ENCODE measurements around the gene PCTP. TPM values are rescaled to one million over a fixed set of nuclear protein-coding genes. Genes with fewer than 3 reads are reported as not detected.

The PCTP gene
- total RNA-seq, 1 experiment from 2014 or later: 17.3 TPM

DNA sequence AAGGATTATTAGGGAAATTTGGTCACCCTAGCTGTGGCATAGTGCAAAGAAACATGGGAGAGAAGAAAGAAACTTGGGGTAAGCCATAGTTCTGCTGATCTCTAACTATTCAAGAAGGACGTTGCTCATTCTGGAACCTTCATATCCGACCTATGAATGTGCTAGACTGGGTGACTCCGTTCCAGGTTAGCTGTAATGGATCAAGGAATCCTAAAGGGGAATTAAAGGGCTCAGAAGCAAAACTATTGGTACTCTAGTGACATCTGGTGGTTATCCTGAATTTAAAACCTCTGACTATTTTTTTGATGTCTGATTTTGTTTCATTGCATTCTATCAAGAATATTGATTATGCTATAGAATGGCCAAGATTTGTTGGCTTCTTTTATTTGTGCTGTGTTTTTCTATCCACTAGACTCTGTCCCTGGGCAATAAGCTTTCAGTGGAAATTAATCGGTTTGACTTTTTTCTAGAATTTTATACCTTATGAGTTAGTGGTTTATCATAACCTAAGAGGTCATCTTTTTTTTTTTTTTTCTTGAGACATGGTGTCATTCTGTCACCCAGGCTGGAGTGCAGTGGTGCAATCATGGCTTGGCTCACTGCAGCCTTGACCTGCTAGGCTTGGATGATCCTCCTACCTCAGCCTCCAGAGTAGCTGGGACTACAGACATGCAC lies 19.5 kb downstream of the PCTP start:
- intact Hi-C loops (cut with micrococcal nuclease; ENCODE audit: unreplicated experiment): loop anchor here (1.0 to 5.0 kb wide), 2 partner anchors 168 to 243 kb away; no protein-coding TSS in a partner anchor
- Histone ChIP-seq H3K9me2 (ENCODE audit: insufficient read depth) (no peaks in the 10 kb centered on the region), H3K27me3 (ENCODE audit: insufficient read depth, low read depth) (no peaks in the 10 kb centered on the region), H3K9me3 (ENCODE audit: insufficient read depth, low read depth) (no peaks in the 10 kb centered on the region), H3K4me2 (peak overlapping the region; percentile 38), H3K36me3 (ENCODE audit: low read depth) (no peaks in the 10 kb centered on the region), H3K27ac (no peak overlapping the region), H4K20me1 (ENCODE audit: insufficient read depth) (peaks cover 11% of the 10 kb centered on the region; the same call in 1 of the 2 replicates), H3K79me2 (ENCODE audit: low read depth) (no peaks in the 10 kb centered on the region), H2AFZ (no peak overlapping the region), H3K4me1 (replicated peaks; ENCODE audit: insufficient read depth) (peaks cover 13% of the 10 kb centered on the region), H3F3A (ENCODE audit: insufficient read depth, low read depth) (peaks cover 13% of the 10 kb centered on the region; the same call in 1 of the 2 replicates), H3K4me3 (no peak overlapping the region)
- POLR2A ChIA-PET (ENCODE audit: unreplicated experiment): no interaction called here
- no peak for DNase-seq
- CTCF ChIA-PET: interaction anchor here (0.7 to 1.0 kb wide), 3 partner anchors 19 to 928 kb away, joined by 3 to 7 read pairs (median 4); partner anchors contain the start of gene PCTP
- no TSS peak for BruUV-seq (replicated peaks)
- TF ChIP-seq, protein P1, sequence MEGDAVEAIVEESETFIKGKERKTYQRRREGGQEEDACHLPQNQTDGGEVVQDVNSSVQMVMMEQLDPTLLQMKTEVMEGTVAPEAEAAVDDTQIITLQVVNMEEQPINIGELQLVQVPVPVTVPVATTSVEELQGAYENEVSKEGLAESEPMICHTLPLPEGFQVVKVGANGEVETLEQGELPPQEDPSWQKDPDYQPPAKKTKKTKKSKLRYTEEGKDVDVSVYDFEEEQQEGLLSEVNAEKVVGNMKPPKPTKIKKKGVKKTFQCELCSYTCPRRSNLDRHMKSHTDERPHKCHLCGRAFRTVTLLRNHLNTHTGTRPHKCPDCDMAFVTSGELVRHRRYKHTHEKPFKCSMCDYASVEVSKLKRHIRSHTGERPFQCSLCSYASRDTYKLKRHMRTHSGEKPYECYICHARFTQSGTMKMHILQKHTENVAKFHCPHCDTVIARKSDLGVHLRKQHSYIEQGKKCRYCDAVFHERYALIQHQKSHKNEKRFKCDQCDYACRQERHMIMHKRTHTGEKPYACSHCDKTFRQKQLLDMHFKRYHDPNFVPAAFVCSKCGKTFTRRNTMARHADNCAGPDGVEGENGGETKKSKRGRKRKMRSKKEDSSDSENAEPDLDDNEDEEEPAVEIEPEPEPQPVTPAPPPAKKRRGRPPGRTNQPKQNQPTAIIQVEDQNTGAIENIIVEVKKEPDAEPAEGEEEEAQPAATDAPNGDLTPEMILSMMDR (conservative IDR thresholded peaks at IDR 0.05): peak; percentile 84
- no peak for TF ChIP-seq EZH2 (IDR thresholded peaks at IDR 0.05; ENCODE audit: low read depth)

DNA sequence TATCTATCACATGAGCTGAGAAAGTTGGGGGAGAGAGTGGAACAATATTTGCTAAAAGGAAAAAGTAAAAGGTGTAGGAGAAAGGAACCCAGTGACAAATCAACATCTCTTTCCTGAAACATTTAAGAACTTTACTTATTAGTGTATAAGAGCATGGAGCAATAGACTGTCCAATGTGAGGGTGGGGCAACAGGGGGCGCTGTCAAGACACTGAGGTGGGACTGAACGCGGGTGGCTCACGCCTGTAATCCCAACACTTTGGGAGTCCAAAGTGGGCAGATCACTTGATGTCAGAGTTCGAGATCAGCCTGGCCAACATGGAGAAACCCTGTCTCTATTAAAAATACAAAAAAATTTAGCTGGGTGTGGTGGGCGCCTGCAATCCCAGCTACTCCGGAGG lies 21.2 kb downstream of the PCTP start:
- no peaks in the 10 kb centered on the region for H3K9me2 ChIP-seq (ENCODE audit: insufficient read depth)
- no peak overlapping the region for H2AFZ ChIP-seq
- H4K20me1 ChIP-seq (ENCODE audit: insufficient read depth): peaks cover 11% of the 10 kb centered on the region; the same call in 1 of the 2 replicates
- no peak overlapping the region for H3K4me3 ChIP-seq
- H3K4me2 ChIP-seq: no peak overlapping the region
- BruUV-seq (replicated peaks): no TSS peak
- H3K4me1 ChIP-seq (replicated peaks; ENCODE audit: insufficient read depth): peaks cover 13% of the 10 kb centered on the region
- H3K27ac ChIP-seq: no peak overlapping the region
- no peaks in the 10 kb centered on the region for H3K9me3 ChIP-seq (ENCODE audit: insufficient read depth, low read depth)
- H3K79me2 ChIP-seq (ENCODE audit: low read depth): no peaks in the 10 kb centered on the region
- TF ChIP-seq, protein P1 (conservative IDR thresholded peaks at IDR 0.05): no peak
- no peak for TF ChIP-seq EZH2 (IDR thresholded peaks at IDR 0.05; ENCODE audit: low read depth)
- H3K36me3 ChIP-seq (ENCODE audit: low read depth): no peaks in the 10 kb centered on the region
- intact Hi-C loops (cut with micrococcal nuclease; ENCODE audit: unreplicated experiment): loop anchor here (5.0 kb wide), 1 partner anchor 170 kb away; no protein-coding TSS in a partner anchor
- peaks cover 13% of the 10 kb centered on the region; the same call in 1 of the 2 replicates for H3F3A ChIP-seq (ENCODE audit: insufficient read depth, low read depth)
- DNase-seq: no peak
- POLR2A ChIA-PET (ENCODE audit: unreplicated experiment): no interaction called here
- H3K27me3 ChIP-seq (ENCODE audit: insufficient read depth, low read depth): no peaks in the 10 kb centered on the region
- CTCF ChIA-PET: no interaction called here

DNA sequence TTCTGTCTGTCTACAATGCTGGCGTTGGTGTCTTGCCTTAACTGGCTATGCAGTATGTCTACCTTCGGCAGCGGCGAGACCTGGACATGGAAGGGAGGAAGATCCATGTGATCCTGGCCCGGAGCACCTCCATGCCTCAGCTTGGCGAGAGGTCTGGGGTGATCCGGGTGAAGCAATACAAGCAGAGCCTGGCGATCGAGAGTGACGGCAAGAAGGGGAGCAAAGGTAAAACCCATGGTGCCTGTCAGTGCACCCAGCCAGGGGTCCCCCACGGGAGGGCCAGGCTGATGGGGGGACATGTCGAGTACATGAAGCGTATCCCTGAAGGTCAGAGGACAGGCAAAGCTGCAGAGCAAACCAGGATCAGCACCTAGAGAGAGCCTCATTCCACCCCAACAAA lies 22.8 kb downstream of the PCTP start:
- Histone ChIP-seq H3K9me2 (ENCODE audit: insufficient read depth) (no peaks in the 10 kb centered on the region), H3K79me2 (ENCODE audit: low read depth) (no peaks in the 10 kb centered on the region), H3K27ac (no peak overlapping the region), H3K4me1 (replicated peaks; ENCODE audit: insufficient read depth) (peaks cover 13% of the 10 kb centered on the region), H3K36me3 (ENCODE audit: low read depth) (no peaks in the 10 kb centered on the region), H3K27me3 (ENCODE audit: insufficient read depth, low read depth) (no peaks in the 10 kb centered on the region), H3K9me3 (ENCODE audit: insufficient read depth, low read depth) (no peaks in the 10 kb centered on the region), H3K4me3 (no peak overlapping the region), H4K20me1 (ENCODE audit: insufficient read depth) (peaks cover 11% of the 10 kb centered on the region; the same call in 1 of the 2 replicates), H2AFZ (no peak overlapping the region), H3K4me2 (no peak overlapping the region), H3F3A (ENCODE audit: insufficient read depth, low read depth) (peaks cover 13% of the 10 kb centered on the region; the same call in 1 of the 2 replicates)
- POLR2A ChIA-PET (ENCODE audit: unreplicated experiment): no interaction called here
- intact Hi-C loops (cut with micrococcal nuclease; ENCODE audit: unreplicated experiment): loop anchor here (5.0 kb wide), 1 partner anchor 171 kb away; no protein-coding TSS in a partner anchor
- CTCF ChIA-PET: no interaction called here
- TF ChIP-seq, protein P1 (conservative IDR thresholded peaks at IDR 0.05): no peak
- no peak for TF ChIP-seq EZH2 (IDR thresholded peaks at IDR 0.05; ENCODE audit: low read depth)
- no peak for DNase-seq
- BruUV-seq (replicated peaks): no TSS peak

All from PC-9 (cell line).